GM19372 (cell line): ENCODE results near the gene PHACTR4.
"Not testable (repeated sequence)": the region's sequence is repeated elsewhere in the genome, so short reads cannot be mapped to it uniquely, and the experiment has no call there.

Experiments
- ATAC-seq: cut with Tn5 transposase; IDR thresholded peaks from one replicate; pipeline ENCODE4 v1.9.1; 2021; ENCODE audit warnings: mild to moderate bottlenecking, low read depth, moderate library complexity; ENCODE audit not compliant: unreplicated experiment

PHACTR4 gene

GRCh38 chr1:28518745-28519341 lies 149.3 kb downstream of the PHACTR4 start:
- ATAC-seq: peak; percentile 15

- ATAC-seq: no peak
These were observed 150.6 kb downstream of the PHACTR4 start for GRCh38 chr1:28519946-28520725.

- ATAC-seq: not testable (repeated sequence)
These were observed 151.3 kb downstream of the PHACTR4 start for GRCh38 chr1:28520796-28521195.

GRCh38 chr1:28521502-28522164 lies 152.1 kb downstream of the PHACTR4 start:
- ATAC-seq: no peak

- ATAC-seq: not testable (repeated sequence)
These were observed 153.0 kb downstream of the PHACTR4 start for GRCh38 chr1:28522537-28522936.

GRCh38 chr1:28525002-28525642 lies 155.6 kb downstream of the PHACTR4 start:
- not testable (repeated sequence) for ATAC-seq

- ATAC-seq: no peak
These were observed 157.3 kb downstream of the PHACTR4 start for GRCh38 chr1:28526886-28527285.

- no peak for ATAC-seq
These were observed 160.9 kb downstream of the PHACTR4 start for GRCh38 chr1:28530456-28530855.

GRCh38 chr1:28534671-28535070 lies 165.1 kb downstream of the PHACTR4 start:
- no peak for ATAC-seq

GRCh38 chr1:28535180-28535579 lies 165.6 kb downstream of the PHACTR4 start:
- ATAC-seq: no peak

GRCh38 chr1:28537457-28538199 lies 168.1 kb downstream of the PHACTR4 start:
- ATAC-seq: no peak

- no peak for ATAC-seq
These were observed 168.7 kb downstream of the PHACTR4 start for GRCh38 chr1:28538286-28538685.

- ATAC-seq: no peak
These were observed 171.1 kb downstream of the PHACTR4 start for GRCh38 chr1:28540651-28541050.

GRCh38 chr1:28541414-28542015 lies 172.0 kb downstream of the PHACTR4 start:
- not testable (repeated sequence) for ATAC-seq

GRCh38 chr1:28545246-28545628 lies 175.7 kb downstream of the PHACTR4 start:
- ATAC-seq: no peak

- no peak for ATAC-seq
These were observed 178.8 kb downstream of the PHACTR4 start for GRCh38 chr1:28548318-28548717.
